Astrocyte of the cerebellum (primary cell): ENCODE data around the gene DCC.

Experiments used
- DNase-seq: peaks from one replicate; pipeline ENCODE4 v3.0.0-alpha.2; 2011; ENCODE audit warnings: low read depth
- H3K4me3 ChIP-seq: 2 replicates; pipeline ENCODE4 v1.5.1; 2011; ENCODE audit warnings: mild to moderate bottlenecking, low read depth, low read length, moderate library complexity
- in situ Hi-C: cut with HindIII; loops from 2 replicates; pipeline ENCODE4 v1.10.0; 2017; ENCODE audit warnings: low sequenced_read_pairs
- TF ChIP-seq, protein P1 (sequence below): IDR thresholded peaks from 2 replicates; pipeline ENCODE4 v1.5.1; 2012; ENCODE audit warnings: low read length, low read depth, moderate library complexity, mild to moderate bottlenecking; ENCODE audit errors: missing control alignments

The DCC gene

DNA sequence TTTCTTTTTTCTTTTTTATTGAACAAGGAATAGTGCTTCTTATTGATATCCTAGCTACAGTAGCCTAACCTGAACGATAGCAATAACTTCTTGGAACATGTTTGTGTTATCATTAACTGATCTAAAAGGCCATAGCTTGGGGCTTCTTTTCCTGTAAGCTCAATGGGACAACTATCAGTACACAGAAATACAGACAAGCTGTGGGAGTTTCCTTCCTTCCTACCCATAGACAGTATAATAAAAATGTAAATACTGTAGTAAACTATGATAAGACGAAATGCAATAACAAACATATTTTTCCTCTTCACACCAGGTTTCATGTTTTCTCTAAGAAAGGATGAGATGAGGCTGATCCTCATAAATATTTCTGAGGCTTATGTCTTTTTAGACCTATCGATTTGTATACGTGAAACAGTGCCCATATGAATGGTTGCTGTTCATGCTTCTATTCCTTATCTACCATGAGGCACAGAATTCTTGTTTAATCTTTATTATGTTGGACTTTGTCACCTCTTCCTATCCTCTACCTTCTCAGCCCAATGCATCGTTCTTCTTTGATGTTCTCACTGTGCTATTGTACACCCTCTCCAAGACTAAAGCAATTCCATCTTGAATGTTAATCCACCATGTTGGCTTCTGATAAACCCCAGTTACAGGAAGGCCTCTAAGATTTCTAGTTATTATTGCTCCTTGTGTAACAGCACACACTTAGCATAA, 361.4 kb downstream of the DCC start:
- TF ChIP-seq, protein P1, sequence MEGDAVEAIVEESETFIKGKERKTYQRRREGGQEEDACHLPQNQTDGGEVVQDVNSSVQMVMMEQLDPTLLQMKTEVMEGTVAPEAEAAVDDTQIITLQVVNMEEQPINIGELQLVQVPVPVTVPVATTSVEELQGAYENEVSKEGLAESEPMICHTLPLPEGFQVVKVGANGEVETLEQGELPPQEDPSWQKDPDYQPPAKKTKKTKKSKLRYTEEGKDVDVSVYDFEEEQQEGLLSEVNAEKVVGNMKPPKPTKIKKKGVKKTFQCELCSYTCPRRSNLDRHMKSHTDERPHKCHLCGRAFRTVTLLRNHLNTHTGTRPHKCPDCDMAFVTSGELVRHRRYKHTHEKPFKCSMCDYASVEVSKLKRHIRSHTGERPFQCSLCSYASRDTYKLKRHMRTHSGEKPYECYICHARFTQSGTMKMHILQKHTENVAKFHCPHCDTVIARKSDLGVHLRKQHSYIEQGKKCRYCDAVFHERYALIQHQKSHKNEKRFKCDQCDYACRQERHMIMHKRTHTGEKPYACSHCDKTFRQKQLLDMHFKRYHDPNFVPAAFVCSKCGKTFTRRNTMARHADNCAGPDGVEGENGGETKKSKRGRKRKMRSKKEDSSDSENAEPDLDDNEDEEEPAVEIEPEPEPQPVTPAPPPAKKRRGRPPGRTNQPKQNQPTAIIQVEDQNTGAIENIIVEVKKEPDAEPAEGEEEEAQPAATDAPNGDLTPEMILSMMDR: no peak
- no peak overlapping the region for H3K4me3 ChIP-seq
- in situ Hi-C loops: no loop called here
- DNase-seq: no peak

DNA sequence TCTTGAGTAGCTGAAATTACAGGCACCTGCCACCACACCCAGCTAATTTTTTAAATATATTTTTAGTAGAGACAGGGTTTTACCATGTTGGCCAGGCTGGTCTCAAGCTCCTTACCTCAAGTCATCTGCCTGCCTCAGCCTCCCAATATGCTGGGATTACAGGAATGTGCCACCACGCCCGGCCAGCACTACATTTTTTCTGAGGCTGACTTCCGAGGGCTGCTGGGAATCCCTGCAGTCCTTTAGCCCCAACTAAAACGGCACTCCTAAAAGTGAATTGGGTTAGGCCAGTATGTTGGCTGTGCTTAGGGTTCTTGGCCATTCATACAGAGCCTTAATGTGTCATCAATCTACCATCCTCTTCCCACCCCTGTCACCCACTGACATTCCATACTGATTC, 375.4 kb downstream of the DCC start:
- no peak for DNase-seq
- H3K4me3 ChIP-seq: no peak overlapping the region
- in situ Hi-C loops: no loop called here
- TF ChIP-seq, protein P1: no peak

DNA sequence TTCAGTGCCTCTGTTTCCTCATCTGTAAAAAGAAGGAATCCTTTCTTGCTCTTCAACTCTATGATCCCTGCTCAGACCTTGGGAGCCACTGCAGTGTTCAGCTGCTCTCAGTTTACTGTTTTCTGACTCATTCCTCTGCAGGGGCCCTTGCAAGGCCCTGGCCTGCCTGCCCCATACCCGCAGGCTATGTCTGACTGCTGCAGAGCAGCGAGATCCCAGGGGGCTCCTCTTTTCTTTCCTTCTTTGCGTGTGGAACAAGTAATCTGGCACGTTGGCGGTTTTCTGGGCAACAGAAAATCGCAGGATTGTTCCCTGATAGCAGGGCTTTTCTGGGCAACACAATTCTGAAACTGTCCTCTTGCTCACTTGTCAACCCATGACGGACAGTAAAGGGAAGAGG, 376.0 kb downstream of the DCC start:
- no peak for DNase-seq
- H3K4me3 ChIP-seq: no peak overlapping the region
- TF ChIP-seq, protein P1: no peak
- in situ Hi-C loops: no loop called here

DNA sequence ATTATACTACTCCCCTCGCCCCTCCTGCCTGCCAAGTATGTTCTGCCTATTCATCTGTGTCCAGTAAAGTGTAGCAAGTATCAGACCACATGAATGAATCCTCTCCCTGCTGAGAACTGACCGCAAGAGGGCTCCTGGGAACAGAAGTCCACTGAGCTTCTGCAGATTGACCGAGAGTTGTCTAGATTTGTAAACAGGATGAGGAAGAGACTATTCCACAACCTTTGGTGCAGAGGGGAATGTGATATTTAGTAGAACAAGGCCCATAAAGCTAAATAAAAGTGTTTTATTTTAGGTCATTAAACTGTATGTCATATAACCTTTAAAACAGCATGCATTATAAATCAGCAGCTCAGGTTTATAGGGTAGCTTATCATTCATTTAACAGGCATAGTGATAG, 377.0 kb downstream of the DCC start:
- peak; percentile 38 for DNase-seq
- TF ChIP-seq, protein P1: peak; percentile 38
- no peak overlapping the region for H3K4me3 ChIP-seq
- in situ Hi-C loops: no loop called here

DNA sequence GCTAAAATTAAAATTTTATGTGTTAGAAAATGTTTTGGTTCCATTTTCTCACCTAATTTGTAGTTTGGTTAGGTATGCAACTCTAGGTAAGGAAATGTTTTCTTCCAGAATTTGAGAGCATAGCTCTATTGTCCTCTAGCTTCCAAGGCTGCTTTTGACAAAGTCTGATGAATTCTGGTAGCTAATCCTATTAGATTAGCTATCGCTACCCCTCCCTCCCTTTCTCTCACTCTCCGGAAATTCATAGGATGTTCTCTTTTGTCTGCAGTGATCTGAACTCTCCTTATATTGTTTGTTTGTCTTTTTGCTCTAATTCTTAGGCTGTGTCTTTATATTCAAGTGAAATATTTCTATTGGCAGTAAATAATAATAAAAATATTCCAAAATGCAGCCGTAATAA, 382.9 kb downstream of the DCC start:
- in situ Hi-C loops: no loop called here
- TF ChIP-seq, protein P1: no peak
- no peak overlapping the region for H3K4me3 ChIP-seq
- DNase-seq: no peak

DNA sequence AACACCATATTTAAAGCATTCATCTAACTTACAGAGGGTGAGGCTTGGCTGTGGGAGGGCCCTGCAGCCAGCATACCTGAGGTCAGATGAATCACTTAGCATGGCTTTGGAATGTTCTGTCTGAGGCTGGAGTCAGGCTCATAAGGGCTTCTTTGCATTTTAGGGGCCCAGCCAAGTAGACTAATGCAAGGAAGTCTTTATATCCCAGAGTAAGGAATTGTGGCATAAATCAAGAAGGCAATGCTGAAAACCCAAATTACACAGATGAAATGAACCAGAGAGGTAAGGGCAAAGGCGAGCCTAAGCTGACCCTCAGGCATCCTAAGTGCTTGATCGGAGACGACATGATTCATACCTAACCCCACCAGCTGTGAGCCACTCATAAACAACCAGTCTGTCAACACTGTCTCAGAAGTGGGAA, 383.6 kb downstream of the DCC start:
- H3K4me3 ChIP-seq: no peak overlapping the region
- TF ChIP-seq, protein P1: no peak
- DNase-seq: no peak
- in situ Hi-C loops: no loop called here
